GM13976 (cell line): ENCODE results near the gene NEAT1.
"Not testable (repeated sequence)": the region's sequence is repeated elsewhere in the genome, so short reads cannot be mapped to it uniquely, and the experiment has no call there.

Experiments
- DNase-seq: peaks from one replicate; pipeline ENCODE4 v3.0.0; 2012; ENCODE audit warnings: low spot score
- in situ Hi-C: fragments of 300-500 bp; cut with MboI; formaldehyde crosslinking; loops from one replicate; pipeline ENCODE4 v1.12.0; 2022; ENCODE audit warnings: low sequenced_read_pairs, mixed read lengths, inconsistent platforms; ENCODE audit not compliant: unreplicated experiment
- TF ChIP-seq, protein P1 (sequence below): IDR thresholded peaks from 2 replicates; pipeline ENCODE4 v1.5.1; 2012; ENCODE audit warnings: borderline replicate concordance, mild to moderate bottlenecking; ENCODE audit not compliant: insufficient read depth; ENCODE audit errors: extremely low read depth, missing control alignments, control extremely low read depth

NEAT1 gene

DNA sequence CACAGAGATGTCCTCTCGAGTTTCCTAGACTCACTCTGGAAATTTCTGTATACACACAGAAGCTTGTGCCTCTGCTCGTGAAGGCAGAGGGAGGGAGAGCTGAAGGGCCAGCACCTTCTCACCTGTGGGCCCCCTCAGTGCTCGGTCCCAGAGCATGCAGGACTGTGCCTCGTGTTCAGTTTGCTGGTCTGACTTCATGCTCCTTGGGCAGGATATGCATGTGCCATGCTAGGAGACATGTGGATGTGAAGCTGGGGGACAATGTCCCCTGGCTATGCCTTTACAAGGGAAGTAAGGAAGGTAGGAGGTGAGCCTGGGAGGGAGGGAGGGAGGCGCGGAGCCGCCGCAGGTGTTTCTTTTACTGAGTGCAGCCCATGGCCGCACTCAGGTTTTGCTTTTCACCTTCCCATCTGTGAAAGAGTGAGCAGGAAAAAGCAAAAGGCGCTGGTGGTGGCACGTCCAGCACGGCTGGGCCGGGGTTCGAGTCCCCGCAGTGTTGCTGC, 22.6 kb downstream of the NEAT1 start:
- in situ Hi-C loops = no loop called here
- no peak for DNase-seq

DNA sequence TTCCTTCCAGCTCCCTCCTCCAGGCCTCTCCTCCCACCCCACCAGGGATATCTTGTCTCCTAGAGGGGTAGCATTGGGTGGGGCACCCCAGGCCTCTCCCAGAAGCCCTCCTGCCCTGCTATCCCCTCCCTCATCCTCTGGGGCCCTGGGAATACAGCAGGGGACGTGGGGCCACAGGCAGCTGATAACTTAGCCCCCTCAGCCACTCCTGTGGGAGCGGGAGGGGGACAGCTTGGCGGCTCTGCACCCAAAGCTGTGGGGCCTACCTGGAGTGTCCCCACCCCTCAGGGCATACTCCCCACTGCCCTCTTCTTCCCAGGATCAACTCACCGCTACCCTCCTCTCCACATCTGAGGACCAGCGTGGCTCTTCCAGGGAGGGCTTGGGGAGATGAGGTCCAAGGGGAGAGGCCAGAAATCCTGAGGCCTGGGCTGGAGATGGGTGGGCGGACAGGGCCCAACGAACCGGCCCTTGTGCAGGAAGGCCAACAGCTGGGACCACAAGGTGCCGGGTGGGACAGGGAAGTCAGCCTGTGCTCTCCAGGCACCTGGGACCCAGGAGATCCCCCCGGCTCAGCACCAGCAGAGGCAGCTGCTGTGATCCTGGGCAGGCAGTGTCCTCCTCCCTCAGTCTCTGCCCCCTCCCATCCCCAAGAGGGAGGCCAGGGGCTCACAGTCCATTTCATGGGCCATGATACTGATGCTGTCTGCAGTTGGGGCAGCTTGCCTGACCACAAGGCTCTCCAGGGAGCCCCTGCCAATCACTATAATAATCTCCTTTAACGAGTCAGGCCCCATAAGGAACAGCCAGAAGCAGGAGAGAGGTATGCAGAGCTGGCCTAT, 23.2 kb downstream of the NEAT1 start:
- TF ChIP-seq, protein P1, sequence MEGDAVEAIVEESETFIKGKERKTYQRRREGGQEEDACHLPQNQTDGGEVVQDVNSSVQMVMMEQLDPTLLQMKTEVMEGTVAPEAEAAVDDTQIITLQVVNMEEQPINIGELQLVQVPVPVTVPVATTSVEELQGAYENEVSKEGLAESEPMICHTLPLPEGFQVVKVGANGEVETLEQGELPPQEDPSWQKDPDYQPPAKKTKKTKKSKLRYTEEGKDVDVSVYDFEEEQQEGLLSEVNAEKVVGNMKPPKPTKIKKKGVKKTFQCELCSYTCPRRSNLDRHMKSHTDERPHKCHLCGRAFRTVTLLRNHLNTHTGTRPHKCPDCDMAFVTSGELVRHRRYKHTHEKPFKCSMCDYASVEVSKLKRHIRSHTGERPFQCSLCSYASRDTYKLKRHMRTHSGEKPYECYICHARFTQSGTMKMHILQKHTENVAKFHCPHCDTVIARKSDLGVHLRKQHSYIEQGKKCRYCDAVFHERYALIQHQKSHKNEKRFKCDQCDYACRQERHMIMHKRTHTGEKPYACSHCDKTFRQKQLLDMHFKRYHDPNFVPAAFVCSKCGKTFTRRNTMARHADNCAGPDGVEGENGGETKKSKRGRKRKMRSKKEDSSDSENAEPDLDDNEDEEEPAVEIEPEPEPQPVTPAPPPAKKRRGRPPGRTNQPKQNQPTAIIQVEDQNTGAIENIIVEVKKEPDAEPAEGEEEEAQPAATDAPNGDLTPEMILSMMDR = no peak
- in situ Hi-C loops = no loop called here
- DNase-seq = no peak

More for the DNA sequence above, 22.6 kb downstream of the NEAT1 start:
- TF ChIP-seq, protein P1 = no peak

DNA sequence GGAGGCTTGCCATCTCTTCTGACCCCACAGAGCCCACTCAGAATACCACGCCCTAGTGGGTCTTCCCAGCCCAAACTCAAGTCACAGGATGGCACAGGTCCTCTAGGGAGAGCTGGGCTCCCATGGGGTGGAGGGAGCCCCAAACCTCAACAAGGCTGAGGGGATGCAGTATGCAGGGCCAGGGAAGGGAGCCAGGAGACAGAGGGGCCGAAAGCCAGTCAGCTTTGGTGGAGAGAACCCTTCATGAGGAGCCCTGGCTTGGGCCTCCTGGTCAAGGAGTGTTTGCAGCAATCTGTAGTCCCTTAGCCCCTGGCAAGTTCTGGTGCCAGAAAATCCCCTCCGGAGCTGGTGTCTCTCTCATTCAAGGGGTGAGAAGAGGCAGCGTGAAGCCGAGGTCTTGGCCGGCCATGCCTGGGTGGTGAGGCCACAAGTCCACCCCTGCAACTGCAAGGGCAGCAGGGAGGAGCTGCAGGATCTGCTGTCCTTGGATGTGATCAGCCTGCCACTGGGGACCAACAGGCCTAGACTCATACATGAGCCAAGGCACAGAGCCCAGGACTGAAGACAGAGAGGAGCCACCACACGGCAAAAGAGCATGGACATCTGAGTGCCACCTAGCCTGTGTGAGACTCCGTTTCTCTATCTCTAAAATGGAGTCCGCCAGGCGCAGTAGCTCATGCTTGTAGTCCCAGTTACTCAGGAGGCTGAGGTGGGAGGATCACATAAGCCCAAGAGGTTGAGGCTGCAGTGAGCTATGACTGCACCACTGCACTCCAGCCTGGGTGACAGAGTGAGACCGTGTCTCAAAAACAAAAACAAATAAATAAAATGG, 24.1 kb downstream of the NEAT1 start:
- TF ChIP-seq, protein P1 = no peak
- DNase-seq = no peak
- in situ Hi-C loops = no loop called here

DNA sequence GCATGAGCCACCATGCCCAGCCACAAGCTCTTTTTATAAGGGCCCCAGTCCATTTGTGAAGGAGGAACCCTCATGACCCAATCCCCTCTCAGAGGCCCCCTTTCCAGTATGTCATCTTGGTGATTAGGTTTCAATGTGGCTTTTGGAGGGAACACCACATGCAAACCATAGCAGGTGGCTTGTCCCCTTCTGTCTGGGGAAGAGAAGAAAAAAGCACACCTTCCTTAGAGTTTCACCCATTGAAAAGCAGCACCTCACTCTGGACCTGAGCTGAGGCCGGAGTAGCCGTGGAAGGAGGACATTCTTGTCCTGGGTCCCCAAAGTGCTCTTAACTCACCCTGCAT, 25.4 kb downstream of the NEAT1 start:
- no peak for DNase-seq
- TF ChIP-seq, protein P1 = no peak
- in situ Hi-C loops = no loop called here

DNA sequence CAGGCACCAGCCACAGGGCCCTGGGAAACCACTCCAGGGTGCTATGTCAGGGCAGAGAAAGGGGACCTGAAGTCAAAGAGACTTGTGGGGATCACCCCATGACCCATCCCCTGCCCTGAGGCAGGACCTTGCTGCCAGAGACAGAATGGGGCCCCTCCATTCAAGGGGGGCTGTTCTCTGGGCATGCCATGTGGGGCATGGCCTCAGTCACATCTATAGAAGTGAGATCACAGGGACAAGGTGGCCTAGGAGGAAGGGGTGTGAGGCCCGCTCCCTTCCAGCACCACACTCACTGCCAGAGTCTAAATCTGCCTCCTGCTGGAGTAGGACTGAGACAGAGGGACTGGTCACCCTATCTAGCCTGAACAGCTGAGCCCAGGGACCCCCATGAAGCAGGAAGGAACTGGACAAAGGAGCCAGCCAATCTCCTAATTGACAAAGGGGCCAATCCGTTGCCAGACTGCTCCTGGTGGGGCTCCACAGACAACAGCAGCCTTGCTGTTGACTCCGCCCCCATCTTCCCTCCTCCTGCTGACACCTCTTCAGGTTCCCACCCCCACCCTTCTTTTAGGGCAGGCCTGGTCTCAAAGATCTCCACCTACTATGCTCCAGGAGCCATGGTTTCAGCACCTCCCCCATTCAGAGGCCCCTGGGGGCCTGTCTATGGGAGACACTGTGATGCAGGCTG, 26.0 kb downstream of the NEAT1 start:
- TF ChIP-seq, protein P1 = no peak
- in situ Hi-C loops = no loop called here
- no peak for DNase-seq

DNA sequence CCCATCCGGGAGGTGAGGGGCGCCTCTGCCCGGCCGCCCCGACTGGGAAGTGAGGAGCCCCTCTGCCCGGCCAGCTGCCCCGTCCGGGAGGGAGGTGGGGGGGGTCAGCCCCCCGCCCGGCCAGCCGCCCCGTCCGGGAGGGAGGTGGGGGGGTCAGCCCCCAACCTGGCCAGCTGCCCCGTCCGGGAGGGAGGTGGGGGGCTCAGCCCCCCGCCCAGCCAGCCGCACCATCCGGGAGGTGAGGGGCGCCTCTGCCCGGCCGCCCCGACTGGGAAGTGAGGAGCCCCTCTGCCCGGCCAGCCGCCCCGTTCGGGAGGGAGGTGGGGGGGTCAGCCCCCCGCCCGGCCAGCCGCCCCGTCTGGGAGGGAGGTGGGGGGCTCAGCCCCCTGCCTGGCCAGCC, 28.7 kb downstream of the NEAT1 start:
- in situ Hi-C loops, DNase-seq: not testable (repeated sequence)

DNA sequence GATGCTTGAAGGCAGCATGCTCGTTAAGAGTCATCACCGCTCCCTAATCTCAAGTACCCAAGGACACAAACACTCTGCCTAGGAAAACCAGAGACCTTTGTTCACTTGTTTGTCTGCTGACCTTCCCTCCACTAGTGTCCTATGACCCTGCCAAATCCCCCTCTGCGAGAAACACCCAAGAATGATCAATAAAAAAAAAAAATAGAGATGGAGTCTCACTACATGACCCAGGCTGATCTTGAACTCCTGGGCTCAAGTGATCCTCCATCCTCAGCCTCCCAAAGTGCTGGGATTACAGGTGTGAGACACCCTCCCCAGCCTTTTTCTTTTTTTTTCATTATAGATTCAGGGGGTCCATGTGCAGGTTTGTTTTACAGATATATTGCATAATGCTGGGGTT, 29.7 kb downstream of the NEAT1 start:
- in situ Hi-C loops, DNase-seq: not testable (repeated sequence)
